Activated T-cell treated with anti-CD3 and anti-CD28 coated beads, Interleukin-2, amount 50 U/mL, for 48 hours (primary cell): ENCODE results near the gene PIK3AP1.

Source experiments
- DNase-seq, 2 experiments: peaks; one replicate each; pipeline ENCODE4 v3.0.0-alpha.2; 2020

PIK3AP1 gene

GRCh38 chr10:96671211-96671890 is 49.0 kb downstream of the PIK3AP1 start:
- no peak for DNase-seq

DNA sequence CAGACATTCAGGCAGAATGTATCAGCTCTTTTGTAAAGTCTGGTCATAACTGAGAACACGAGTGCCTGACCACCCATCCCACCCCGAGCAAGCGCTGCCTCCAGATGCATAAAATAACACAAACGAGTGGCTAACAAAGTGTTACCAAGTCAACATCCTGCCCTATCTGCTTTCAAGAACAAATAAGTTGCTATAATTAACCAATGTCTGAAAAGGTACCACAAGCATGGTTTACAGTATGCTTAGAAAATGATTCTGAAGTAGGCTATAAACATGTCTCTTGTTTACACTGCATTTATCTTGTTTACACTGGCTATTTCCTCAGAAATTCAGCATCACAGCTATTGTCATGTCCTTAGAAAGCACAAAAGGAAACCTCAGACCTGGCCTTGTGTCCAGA is 49.5 kb downstream of the PIK3AP1 start:
- DNase-seq = no peak

DNA sequence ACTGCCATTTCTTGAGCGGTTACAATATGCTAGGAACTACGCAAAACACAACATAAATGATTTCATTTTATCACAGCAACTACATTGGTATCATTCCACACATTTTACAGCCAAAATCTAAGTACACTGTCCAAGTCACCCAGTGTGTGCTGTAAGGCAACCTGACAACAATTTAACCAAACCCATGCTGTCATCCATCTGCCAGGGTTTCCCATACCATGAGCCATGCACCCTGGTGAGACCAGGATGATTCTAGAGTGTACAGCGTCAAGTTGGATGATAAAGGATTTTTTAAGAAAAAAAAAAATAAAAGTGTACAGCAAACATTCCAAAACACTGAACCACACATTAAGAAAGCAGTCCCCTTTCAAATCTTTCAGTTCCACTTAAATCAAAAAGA is 52.9 kb downstream of the PIK3AP1 start:
- no peak for DNase-seq

DNA sequence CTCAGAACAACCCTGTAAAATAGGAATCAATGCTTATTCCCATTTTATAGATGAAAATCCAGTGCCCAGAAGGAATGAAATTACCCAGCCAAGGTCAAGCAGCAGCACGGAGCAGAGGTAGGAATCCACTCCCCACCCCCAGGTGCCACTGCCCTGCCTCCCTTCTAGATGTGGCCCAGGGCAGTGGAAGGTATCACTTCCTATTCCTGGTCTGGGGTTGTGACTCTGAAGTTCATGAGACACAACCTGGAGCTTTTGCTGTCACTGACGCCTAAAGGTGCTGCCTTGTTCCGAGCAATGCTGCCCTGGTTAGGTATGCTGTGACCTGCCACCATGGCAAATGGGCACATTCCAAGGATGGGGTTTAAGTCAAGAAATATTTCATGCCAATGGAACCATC is 53.6 kb downstream of the PIK3AP1 start:
- DNase-seq = no peak

DNA sequence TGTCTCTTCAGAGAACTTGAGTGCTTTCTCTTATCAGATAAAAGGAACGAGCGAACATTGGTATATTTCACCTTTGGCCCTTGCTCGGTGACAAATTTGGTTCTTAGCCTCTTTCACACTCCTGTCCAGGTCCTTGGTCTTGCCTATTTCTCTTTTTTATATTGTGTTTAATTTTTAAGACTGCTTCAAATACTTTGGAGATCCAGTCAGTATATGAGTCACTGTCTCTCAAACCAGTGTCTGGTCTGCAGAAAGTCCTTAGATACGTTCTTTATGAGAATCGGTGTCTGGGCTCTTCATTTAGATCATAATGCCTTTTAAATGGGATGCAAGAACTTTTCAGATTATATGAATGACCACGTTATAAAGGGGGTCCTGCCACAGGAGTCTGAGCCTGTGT is 55.0 kb downstream of the PIK3AP1 start:
- DNase-seq = no peak

DNA sequence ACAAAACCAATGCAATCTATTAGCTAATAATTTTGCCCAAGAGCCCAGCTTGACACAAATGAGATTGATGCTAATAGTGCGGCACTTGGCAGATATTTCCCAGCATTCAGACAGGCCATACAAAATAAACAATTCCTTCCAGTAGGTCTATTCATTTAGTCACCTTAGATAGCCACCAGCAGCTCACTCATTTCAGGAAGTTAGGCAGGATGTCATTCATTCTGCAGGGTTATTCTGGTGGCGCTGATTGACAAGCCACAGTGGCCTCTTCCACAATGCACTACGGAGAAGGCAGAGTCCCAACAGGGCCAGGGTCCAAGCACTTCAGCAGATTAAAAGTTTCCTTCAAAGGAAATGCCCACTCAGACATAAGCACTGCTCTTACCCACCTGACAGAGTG is 55.8 kb downstream of the PIK3AP1 start:
- DNase-seq = no peak

DNA sequence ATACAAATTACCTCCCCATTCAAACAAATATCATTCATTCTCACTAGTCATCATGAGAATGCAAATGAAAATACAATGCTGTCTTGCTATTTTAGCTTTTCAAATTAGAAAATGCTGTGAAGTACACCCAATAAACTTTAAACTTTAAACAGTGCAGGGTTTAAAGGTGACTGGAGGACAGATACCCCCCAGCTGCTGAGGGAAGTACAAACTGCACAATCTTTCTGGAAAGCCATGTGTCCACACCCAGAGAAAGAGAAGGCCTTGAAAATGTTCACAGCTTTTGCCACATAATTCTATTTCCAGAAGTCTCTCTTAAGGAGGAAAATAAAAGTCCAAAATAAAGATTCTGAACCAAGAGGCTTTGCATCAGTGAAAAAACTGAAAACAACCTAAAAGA is 56.5 kb downstream of the PIK3AP1 start:
- no peak for DNase-seq

DNA sequence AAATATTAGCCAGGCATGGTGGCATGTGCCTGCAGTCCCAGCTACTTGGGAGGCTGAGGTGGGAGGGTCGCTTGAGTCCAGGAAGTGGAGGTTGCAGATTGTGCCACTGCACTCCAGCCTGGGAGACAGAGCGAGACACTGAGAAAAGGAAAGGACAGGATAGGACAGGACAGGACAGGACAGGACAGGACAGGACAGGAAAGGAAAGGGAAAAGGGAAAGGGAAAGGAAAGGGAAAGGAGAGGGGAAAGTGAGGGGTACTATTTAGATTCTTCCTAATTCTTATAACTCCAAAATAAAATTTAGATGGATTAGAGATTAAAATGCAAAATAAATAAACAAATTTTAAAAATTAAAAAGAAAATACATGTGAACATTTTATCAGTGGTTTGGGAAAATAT is 58.7 kb downstream of the PIK3AP1 start:
- DNase-seq = no peak

DNA sequence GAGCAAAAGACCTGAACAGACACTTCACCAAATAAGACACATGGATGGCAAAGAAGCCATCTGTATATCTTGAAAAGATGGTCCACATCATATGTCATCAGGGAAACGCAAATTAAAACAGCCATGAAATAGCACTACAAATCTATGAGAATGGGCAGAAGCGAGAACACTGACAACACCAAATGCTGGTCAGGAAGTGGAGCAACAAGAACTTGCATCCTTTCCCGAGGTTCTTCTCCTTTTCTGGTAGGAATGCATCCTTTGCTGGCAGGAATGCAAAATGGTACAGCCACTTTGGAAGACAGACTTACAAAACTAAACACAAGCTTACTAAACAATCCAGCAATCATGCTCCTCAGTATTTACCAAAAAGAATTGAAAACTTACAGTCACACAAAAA is 60.0 kb downstream of the PIK3AP1 start:
- no peak for DNase-seq

- DNase-seq = no peak
Observed at GRCh38 chr10:96658844-96659243, 61.5 kb downstream of the PIK3AP1 start.

GRCh38 chr10:96657385-96657784 is 62.9 kb downstream of the PIK3AP1 start:
- no peak for DNase-seq

DNA sequence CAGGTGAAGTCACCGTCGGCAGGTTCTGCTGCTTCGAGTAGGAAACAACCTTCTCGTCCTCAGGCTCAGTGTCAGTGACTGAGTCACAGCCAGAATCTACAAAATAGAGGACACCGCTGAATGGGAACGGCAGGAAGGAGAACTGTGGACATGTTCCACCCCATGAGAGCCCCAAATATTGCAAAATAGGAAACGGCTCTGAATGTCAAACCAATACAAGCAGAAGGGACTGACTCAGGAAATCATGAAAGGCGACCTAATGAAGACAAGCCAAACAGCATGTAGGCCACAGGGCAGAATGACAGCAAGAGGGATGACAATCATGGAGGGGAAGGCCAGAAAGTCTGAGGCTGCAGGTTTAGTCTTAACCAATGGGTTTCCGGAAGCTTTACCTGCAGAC is 63.5 kb downstream of the PIK3AP1 start:
- no peak for DNase-seq

GRCh38 chr10:96656198-96656577 is 64.1 kb downstream of the PIK3AP1 start:
- DNase-seq = no peak

DNA sequence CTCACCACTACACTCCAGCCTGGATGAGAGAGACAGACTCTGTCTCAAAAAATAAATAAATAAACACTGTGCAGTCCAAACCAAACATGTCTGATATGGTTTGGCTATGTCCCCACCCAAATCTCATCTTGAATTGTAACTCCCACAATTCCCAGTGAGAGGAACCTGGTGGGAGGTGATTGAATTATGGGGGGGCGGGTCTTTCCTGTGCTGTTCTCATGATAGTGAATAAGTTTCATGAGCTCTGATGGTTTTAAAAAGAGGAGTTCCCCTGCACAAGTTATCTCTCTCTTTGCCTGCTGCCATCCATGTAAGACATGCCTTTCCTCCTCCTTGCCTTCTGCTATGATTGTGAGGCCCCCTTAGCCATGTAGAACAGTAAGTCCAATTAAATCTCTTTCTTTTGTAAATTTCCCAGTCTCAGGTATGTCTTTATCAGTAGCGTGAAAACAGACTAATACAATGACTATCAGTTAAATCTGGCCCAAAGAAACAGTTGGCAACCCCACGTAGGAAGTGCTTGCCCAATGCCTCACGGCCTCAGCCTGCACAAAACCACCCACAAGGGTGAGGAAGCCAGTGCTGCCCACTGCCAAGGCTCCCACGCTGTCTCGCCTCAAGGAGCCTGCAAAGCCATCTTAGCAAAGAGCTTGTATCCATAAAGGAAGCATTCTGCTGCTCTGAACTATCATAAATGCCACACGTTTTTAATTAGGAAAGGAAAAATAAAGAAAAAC is 64.7 kb downstream of the PIK3AP1 start:
- no peak for DNase-seq

DNA sequence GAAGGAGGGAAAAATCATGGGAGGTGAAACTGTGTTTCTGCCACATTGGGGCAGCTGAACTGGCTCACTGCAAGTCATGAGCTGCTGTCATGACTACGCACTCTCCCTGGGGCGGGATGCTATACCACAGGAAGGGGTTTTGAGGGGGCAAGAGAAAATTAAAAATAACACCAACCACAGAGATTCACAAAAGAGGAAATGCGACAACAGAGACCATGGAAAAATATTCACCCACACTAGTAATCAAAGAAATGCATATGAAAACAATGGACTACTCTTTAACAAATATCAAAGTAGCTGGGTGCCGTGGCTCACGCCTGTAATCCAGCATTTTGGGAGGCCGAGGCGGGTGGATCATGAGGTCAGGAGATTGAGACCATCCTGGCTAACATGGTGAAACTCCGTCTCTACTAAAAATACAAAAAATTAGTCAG is 68.3 kb downstream of the PIK3AP1 start:
- peak in 1 of 2 experiments; percentile 35 for DNase-seq

- DNase-seq = no peak
Observed at GRCh38 chr10:96650958-96651357, 69.4 kb downstream of the PIK3AP1 start.

- no peak for DNase-seq
Observed at GRCh38 chr10:96648297-96648696, 72.0 kb downstream of the PIK3AP1 start.

- DNase-seq = no peak
Observed at GRCh38 chr10:96647466-96647865, 72.8 kb downstream of the PIK3AP1 start.

GRCh38 chr10:96646751-96647166 is 73.6 kb downstream of the PIK3AP1 start:
- DNase-seq = no peak

- no peak for DNase-seq
Observed at GRCh38 chr10:96646301-96646700, 74.0 kb downstream of the PIK3AP1 start.

DNA sequence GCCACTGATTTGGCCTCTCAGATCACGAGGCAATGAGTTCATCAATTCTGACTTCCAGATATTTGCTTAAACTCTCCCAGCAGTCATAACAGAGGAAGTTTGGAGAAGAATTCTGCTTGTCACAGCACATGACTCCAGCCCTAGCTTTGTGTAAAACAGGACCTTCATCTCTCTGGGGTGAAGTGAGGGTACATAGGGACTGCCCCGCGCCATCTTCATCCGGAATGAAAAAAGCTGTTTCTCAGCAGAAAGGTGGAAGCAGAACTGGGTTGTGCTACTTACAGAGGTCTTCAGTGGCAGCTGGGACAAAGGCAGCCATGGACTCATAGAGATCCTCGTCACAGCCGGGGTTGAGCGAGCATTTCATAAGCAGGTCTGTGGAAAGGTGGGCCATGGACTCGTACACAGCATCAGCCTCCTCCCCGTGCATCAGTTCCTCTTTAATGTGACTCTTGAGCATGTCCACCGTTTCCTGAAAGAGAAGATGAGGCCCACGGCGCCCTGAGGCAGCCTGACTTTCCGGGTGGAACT is 75.1 kb downstream of the PIK3AP1 start:
- no peak for DNase-seq

- no peak for DNase-seq
Observed at GRCh38 chr10:96643920-96644319, 76.4 kb downstream of the PIK3AP1 start.

DNA sequence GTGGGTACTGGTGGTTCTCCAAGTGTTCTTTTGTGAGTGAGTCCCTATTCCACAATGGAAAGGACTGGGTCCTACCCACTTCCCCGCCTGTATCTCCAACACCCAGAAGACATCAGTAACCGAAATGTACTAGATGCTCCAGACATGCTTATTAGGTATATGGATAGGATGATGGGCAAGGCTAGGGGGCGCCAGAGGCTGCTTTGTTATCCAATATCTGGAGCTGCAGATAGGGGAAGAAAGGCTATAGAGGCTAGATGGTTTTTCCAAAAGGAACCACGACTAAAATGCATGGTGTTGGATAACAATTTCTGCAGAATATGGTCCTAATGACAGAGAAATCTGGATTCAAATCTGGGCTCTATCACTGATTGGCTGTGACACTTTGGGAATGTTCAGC is 77.3 kb downstream of the PIK3AP1 start:
- DNase-seq = peak; percentile 79 to 81

GRCh38 chr10:96642530-96642929 is 77.8 kb downstream of the PIK3AP1 start:
- no peak for DNase-seq
